ENCODE measurements around the gene ALCAM.

DNA sequence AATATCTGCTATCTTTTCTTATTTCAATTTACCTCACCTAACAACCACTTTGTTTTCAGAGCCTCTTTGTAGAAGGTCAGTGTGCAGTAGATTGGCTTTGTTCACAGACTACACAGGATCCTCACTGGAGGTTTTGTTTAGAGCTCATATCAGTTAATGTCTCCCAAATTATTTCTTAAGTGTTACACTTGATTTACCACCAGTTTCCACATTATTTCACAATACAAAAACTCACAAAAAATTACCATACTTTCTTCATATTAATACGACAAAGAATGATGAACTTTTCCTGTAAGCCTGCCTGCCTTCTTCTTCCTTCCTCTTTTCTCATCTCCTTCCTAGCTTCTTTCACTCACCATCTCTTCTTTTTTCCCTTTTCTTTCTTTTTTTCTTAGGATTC lies 133.3 kb downstream of the ALCAM start:
- TF ChIP-seq, protein P1, sequence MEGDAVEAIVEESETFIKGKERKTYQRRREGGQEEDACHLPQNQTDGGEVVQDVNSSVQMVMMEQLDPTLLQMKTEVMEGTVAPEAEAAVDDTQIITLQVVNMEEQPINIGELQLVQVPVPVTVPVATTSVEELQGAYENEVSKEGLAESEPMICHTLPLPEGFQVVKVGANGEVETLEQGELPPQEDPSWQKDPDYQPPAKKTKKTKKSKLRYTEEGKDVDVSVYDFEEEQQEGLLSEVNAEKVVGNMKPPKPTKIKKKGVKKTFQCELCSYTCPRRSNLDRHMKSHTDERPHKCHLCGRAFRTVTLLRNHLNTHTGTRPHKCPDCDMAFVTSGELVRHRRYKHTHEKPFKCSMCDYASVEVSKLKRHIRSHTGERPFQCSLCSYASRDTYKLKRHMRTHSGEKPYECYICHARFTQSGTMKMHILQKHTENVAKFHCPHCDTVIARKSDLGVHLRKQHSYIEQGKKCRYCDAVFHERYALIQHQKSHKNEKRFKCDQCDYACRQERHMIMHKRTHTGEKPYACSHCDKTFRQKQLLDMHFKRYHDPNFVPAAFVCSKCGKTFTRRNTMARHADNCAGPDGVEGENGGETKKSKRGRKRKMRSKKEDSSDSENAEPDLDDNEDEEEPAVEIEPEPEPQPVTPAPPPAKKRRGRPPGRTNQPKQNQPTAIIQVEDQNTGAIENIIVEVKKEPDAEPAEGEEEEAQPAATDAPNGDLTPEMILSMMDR (IDR thresholded peaks at IDR 0.05) = no peak
- TF ChIP-seq POLR2AphosphoS5 (IDR thresholded peaks at IDR 0.05; ENCODE audit: low read depth, low read length) = no peak
- TF ChIP-seq SIN3A (IDR thresholded peaks at IDR 0.05; ENCODE audit: borderline replicate concordance, insufficient read depth, low read depth, low read length) = no peak
- TF ChIP-seq TCF7L2 (IDR thresholded peaks at IDR 0.05; ENCODE audit: low read depth, low read length) = no peak

All from Panc1 (cell line).